GM19467 (cell line): Measurements from ENCODE around the gene AIFM1.

ENCODE experiments used
- ATAC-seq: cut with Tn5 transposase; IDR thresholded peaks from one replicate; pipeline ENCODE4 v1.9.1; 2021; ENCODE audit warnings: mild to moderate bottlenecking, moderate library complexity; ENCODE audit not compliant: unreplicated experiment

Gene AIFM1

DNA sequence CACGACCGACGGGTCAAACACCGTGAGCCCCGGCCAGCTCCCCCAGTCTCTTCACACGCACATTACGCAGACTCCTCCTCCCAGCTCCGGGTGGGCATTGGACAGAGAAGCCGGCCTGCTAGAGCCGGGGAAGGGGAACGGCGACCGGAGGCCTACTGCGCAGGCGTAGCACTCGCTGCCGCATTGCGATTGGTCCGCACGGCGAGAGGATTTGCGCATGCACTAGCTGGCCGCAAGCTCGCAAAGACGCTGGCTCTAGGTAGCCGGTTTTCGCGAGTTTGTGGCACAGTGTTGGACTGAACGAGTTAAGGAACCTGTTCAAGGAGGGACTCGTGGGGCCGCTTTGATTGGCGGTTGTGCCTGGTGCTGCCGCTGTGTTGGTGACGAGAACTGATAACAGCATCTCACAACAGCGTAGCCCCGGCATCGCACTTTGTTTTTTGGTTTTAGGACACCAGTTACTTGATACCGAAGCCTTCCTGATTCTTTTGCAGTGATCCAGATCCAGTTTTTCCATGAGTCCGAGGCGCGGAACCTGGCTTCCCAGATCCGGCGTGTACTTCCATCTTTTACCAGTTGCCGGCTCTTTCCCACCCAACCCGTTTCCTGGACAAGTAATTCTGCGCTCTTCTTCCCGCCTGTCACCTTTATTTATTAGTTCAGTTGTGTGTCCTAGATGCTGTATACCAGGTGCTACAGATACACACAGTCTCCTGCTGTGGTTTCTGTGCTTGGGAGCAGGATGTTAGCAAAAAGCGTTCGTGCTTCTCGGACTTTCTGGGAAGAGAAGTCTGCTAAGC lies at the start of gene AIFM1:
TSS of gene AIFM1 (minus strand) at position 139 of the 800 bp plus-strand sequence. CDS start 185 bp downstream, outside the sequence.
- peak; percentile 85 for ATAC-seq

DNA sequence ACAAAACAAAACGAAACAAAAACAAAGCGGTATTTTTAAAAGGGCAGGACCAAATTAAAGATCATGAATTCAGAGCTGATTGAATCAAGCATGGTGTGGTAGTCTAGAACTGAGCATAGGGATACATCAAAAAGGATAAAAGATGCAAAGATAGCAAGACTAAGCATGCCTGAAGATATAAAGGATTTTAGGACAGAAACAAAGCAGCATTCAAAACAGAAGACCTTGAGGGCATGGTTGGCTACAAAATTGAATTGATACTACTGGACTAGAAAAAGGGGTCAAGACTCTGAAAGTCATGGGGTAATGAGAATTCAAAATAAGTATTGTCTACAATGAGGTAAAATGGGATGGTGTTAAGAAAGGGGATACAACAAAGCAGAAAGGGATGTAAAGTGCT lies 47.7 kb upstream of the AIFM1 start:
- no peak for ATAC-seq

DNA sequence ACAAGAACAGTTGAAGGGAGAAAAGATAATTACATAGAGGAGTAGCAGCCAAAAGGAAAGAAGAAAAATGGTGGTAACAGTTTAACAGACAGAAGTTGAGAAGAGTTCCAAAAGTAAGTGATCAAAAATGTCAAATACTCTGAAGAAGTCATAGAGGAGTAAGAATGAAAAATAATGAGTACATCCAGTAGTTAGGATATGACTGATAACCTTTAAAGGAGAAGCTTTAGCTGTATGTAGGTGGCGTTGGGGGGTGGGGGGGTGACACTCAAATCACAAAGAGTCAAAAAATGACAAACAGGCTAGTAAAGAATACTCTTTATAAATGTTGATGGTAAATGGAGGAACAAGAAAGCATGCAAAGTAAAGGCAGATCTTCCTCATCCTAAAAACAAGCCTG lies 46.7 kb upstream of the AIFM1 start:
- no peak for ATAC-seq

DNA sequence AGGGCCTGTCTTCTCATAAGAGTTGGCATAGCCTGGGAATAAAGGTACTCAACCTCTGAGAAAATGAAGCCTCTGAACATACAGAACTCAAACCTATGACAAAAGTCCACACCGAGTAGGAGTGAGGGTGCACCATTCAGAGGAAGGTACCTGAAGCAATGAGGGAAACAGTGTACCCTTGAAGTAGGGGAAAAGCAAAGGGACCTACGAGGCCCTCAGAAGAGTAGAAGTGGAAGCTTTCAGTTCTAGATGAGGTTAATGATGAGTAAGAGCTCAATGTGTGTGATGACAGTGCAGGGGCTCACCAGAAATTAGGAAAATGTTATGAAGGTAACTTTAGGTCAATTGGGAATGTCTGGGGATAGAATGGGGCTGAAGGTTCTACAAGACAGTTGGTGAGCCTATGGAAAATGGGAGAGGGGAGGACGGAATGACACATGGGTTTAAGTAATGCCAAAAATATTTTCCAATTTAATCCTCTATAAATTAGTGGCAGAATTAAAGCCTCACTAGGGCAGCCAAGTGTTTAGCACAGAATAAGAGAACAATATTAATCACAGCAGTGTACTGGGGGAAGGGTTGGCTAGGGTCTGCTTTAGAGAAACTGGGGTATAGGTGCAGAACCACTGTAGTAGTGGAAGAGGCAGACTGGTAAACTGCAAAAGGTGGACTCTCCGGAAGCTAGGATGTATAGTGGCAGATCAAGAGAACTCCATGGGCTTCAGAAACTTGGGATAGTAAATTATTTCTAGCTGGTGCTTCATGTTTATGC lies 46.0 kb upstream of the AIFM1 start:
- no peak for ATAC-seq

DNA sequence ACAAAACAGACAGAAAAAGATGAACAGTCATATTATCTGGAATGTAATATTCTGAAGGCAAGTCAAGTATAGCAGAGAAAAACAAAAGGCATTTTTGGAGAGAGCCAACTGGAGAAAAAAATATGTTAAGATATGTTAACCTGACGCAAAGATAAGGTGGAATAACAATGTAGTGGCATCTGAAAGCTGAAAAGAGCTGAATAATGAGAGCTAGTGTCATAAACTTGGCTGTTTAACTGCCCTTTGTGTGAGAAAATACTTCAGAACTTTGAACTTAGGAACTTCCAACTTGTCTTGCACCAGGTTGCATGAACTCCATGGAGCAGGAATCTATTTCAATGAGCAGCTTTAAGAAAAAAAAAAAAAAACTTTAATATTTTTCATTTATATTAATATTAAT lies 39.0 kb upstream of the AIFM1 start:
- ATAC-seq = no peak

DNA sequence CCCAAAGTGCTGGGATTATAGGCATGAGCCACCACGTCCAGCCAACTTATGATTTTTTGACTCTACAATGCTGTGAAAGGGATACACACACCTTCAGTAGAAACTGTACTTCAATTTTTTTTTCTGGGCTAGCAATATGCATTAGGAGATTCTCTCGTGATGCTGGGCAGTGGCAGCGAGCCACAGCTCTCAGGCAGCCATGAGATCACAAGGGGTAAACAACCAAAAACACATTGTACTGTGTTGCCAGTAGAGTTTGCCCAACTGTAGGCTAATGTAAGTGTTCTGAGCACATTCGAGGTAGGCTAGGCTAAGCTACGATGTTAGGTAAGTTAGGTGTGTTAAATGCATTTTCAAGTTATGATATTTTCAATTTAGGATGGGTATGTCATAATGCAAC lies 31.8 kb upstream of the AIFM1 start:
- no peak for ATAC-seq

DNA sequence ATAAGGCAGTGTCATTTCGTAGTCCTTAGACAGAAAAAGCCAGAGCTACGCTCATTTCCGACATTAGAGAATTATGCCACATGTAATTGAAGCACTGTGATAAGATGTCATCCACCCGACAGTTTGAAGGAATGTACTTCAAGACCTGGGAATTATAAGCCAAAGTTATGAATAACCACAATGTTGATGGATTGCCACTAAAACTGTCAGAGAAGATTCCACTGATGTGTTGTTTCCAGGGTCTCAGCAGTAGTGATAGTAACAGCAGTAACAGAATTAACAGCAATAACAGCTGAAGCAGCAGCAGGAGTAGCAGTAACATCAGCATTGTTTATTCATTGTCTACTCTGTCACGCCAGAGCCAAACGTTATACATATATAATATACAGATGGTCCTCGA lies 30.8 kb upstream of the AIFM1 start:
- no peak for ATAC-seq

DNA sequence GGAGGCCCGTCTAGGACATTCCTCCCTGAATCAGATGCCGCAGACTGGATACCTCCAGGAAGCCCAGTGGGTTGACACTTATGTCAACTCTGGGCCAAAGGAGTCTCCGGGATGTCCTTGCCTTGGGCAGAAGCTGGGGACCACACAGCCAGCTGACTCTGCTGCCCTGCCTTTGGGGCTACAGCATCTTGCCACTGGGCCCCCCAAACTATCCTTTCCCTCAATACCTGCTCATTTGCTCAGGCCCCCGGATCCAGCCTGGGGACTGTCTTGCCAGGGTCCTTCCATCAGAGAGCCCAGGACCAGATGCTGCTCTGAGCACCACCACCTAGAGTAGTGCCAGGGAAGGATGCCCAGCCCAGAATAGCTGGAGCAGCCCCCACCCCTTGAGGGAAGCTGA lies 25.2 kb upstream of the AIFM1 start:
- no peak for ATAC-seq

DNA sequence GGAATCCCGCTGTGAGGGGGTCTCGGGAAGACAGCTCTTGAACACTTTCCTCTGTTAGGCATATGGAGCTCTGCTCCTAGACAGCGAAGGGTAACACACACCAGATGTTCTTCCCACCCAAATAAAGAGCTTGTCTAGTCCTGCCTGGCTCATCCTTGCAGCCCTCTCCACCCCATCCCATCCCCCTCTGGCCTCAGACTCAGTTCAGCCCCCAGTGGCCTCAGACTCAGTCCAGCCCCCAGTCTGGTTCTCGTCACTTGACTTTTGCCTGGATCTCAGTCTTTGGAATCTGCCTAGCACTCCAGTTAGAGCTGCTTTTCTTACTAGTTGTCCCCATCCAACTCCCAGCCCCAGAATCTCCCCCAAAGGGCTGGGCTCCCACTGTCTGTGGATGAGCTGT lies 21.0 kb upstream of the AIFM1 start:
- ATAC-seq = no peak

DNA sequence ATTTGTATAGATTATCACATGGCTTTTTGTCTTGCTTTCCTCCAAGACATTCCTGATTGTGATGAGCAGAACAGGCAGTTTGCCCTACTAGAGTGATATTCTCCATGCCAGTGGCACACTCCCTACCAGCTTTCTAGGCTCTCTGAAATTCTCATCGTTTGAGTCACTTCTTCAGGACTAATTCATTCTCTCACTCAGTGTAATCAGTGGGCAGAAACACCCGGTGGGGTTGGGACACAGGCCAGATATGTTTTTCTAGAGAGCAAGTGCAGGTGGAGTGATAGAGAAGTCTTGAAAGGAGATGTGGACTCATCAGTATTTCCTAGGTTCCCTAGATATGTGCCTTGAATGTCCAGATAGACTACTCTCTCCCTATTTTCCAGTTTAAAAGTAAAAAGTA lies 19.2 kb upstream of the AIFM1 start:
- ATAC-seq = no peak

DNA sequence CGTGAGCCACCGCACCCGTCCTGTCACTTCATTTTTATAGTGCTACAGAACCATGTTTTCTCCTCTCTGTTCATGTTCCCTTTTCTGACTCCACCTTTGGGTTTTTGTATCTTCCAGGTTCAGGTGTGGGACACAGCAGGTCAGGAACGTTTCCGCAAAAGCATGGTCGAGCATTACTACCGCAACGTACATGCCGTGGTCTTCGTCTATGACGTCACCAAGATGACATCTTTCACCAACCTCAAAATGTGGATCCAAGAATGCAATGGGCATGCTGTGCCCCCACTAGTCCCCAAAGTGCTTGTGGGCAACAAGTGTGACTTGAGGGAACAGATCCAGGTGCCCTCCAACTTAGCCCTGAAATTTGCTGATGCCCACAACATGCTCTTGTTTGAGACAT lies 18.5 kb upstream of the AIFM1 start:
- no peak for ATAC-seq

DNA sequence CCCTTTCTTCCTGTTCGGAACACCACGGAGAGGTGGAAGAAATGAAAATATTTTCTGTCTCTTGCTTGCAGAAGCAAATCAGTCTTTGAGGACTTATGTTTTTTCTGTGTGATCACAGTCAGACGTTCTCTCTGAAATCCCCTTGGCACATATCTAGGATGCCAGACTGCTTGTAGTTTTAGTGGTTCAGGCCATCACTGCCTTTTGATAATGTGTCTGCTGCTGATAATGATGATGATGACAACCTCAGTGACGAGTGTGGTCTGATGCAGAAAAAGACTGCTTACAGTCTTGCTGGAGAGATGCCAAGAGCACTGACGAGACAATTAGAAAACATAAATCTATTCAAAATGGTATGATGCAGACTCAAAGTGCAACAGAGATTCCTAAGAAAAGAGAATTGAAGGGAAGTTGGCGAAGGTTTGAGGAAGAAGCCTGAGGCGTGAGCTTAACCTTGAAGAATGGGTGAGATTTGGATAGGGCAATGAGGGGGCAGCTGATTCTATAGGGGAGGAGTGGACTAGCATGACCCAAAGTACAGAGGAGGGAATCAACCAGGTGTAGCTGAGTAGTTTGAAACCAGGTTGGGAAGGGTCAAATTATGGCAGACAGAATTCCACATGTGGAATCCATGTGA lies 14.1 kb upstream of the AIFM1 start:
- no peak for ATAC-seq

DNA sequence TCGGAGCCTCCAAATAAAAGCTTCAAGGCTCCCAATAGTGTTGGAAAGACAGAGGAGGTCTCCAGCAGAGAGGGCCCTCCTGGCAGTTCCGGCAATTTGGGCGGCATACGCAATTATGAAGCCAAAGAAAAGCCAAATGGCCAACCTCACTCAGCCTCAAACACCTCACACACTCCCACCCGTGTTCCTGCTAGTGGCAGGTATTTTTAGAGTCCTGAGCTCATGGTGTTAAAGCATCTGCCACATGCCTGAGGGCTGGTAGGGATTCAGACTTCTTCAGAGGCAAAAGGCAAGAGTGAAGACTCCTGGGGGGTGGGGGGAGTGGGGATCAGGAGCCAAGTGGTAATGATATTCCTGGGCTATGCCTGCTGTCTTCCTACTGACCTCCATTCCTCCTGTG lies 13.5 kb upstream of the AIFM1 start:
- ATAC-seq = no peak

DNA sequence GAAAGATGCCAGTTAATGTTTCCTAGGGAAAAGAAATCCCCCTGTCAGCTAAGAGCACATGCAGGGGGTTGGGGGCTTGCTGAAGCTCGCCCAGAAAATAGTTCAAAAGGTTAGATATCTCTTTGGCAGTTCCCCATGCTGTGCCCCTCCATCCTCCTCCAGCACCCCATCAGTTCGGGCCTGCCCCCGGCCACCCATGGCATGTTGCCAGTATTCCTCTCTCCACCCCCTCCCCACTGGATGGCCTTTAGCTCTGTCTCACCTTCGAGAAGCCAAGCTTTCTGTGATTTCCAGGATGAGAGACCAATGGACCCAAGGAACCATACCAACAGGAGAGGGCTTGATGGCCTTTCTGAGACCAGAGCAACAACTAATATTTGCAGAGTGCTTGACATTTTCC lies 11.3 kb upstream of the AIFM1 start:
- ATAC-seq = no peak

DNA sequence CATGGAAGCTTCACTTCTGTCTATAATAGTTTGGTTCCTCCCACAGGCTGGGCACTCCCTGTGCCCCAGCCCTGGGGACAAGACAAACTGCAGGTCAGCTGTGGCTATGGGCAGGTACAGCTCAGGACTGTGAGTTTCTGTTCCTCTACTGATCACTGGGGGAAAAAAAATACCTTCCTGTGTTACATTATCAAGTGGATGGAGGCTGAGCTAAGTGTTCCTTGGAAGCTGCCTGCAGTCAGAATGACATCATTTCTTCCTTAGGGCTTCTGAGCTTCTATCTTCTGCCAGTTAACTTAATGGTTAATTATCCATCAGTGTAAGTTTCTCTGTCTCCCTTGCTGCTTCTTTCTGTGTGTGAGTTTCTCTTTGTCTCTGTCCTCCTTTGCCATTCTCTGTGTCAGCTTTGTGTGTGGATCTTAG lies 10.7 kb upstream of the AIFM1 start:
- peak; percentile 74 for ATAC-seq

DNA sequence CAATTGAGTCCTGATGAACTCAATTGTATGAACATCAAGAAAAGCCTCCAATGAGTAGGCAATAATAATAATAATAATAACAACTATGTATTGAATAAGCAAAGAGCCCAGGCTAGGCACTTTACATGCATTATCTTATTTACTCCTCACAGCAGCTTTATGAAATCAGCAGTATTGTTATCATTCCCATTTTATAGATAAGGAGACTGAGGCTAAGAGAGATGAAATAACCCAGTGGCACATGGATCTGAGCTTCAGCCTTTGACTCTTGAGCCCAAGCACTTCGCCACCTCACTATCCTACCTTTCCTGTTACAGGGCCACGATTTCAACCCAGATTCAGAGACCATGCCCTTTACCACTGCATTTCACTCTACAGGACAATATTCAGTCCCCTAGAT lies 9.3 kb upstream of the AIFM1 start:
- ATAC-seq = no peak

DNA sequence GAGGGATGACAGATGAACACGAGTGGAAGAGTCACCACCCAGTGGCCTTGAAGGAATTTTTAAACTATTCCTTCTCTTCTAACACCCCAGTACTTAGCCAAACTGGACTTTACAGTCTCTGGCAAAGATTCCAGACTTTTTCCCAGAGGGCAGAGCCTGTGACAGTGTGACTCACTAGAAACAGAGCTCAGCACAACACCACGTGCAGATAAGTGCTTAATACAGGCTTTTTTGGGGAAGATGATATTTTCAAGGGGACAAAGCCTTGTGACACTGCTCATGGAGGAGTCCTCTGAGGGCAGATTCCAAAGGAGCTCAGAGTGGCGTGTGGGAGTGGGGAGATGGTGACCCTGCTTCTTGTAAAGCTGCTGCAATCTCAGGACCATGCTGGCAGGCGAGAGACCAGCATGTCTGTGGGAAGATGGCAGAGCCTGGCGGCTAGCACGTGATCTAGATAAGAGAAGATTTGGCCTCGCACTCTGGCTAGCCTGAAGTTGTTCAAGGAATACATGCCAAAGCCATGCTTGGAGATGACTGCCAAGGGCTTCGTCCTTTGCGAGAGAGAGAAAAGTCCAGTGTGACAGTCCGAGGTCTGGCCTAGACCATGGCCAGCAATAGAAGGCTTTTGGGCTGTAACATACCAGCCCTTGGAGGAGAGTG lies 8.5 kb upstream of the AIFM1 start:
- no peak for ATAC-seq

DNA sequence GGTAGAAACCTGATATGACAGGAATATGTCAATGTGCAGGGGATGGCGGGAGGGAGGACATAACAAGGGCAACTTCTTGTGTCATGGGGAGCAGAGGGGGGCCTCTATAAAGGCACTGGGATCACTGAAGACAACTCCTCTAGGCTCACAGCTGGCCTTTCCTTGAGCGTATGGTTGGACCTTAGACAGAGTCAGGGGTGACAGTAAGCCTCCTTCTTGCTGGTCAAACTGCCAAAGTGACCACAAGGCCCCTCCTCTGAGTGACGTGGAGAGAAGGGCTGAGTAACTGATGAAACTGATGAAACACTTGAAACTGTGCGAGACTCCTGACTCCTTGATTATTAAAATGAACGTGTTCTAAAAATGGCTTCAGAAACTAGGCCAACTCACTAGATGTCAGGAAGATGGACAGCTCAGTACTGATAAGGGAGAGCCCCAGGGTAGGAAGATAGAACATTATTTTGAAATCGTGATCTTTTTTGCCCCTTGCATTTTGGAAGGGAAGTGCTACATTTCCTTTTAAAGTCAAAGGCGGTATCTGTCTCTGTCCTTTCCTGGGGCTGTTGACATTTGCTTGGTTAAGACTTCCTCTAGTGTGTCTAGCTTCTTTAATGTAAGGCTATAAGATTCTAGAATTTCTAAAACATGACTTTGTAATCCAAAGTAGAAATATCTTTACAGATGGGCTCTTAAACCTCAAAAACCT lies 7.7 kb upstream of the AIFM1 start:
- ATAC-seq = peak; percentile 37

DNA sequence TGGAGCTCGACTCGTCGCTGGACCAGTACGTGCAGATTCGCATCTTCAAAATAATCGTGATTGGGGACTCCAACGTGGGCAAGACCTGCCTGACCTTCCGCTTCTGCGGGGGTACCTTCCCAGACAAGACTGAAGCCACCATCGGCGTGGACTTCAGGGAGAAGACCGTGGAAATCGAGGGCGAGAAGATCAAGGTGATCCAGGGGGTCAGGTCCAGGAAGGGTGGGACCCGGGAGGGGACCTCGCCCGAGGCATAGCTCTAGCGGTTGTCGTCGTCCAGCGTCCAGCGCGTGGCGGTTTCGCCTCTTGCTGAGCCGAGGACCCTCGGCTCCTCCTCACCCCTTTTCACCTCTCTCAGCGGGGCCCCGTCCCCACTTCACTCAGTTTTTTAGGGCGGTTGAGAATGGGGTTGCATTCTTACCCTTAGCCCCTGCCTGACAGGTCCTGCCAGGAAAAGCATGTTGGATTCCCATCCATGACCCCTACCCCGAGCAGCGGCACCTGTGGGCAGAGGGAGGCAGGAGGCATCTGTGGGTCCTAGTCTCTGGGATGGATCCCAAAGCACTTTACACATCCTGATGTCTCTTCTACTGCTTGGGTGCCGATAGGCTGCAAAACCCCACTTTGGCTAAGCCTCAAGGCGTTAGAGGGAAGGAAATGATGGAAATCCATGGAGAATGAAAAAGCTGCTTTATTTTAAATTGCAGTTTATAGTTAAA lies 6.6 kb upstream of the AIFM1 start:
- ATAC-seq = no peak
